GM23338 (cell line): ENCODE measurements around the gene STAMBP.
"Not testable (repeated sequence)": the region's sequence is repeated elsewhere in the genome, so short reads cannot be mapped to it uniquely, and the experiment has no call there.

Source experiments
- CREB1 ChIP-seq: fragments of 250-450 bp; sonication (Bioruptor Pico); IDR thresholded peaks from 2 replicates; pipeline ENCODE4 v1.5.0; 2020; ENCODE audit warnings: low read depth, mild to moderate bottlenecking, moderate library complexity
- CTCF ChIP-seq, 2 experiments: fragments of 200-600 bp in 1 of 2; sonication (generic) in 1 of 2; conservative IDR thresholded peaks; 2 replicates each; pipeline versions ENCODE4 v1.5.1 to v1.6.1; 2016 to 2017; ENCODE audit warnings: antibody characterized with exemption in 2 of 2, low read depth in 2 of 2, mild to moderate bottlenecking in 2 of 2, moderate library complexity in 1 of 2
- EZH2 ChIP-seq: fragments of 200-600 bp; sonication (generic); IDR thresholded peaks from one replicate; pipeline ENCODE4 v1.8.0; 2017; ENCODE audit warnings: antibody characterized with exemption, mild to moderate bottlenecking, low read depth; ENCODE audit not compliant: unreplicated experiment
- EZH2phosphoT487 ChIP-seq: fragments of 200-600 bp; sonication (generic); IDR thresholded peaks from one replicate; pipeline ENCODE4 v1.8.1; 2018; ENCODE audit warnings: antibody characterized with exemption; ENCODE audit not compliant: unreplicated experiment
- JUNB ChIP-seq: IDR thresholded peaks from one replicate; pipeline ENCODE4 v1.6.1; 2016; ENCODE audit warnings: antibody characterized with exemption; ENCODE audit not compliant: unreplicated experiment
- POLR2AphosphoS5 ChIP-seq: IDR thresholded peaks from 2 replicates; pipeline ENCODE4 v1.6.1; 2016; ENCODE audit warnings: antibody characterized with exemption, low read depth
- ZNF114 ChIP-seq: fragments of 250-450 bp; sonication (Bioruptor Pico); IDR thresholded peaks from 2 replicates; pipeline ENCODE4 v1.5.0; 2020; ENCODE audit warnings: mild to moderate bottlenecking, moderate library complexity
- ZNF331 ChIP-seq: fragments of 250-450 bp; sonication (Bioruptor Pico); IDR thresholded peaks from 2 replicates; pipeline ENCODE4 v1.5.0; 2020; ENCODE audit warnings: low read depth, mild to moderate bottlenecking, moderate library complexity

- not testable (repeated sequence) for TF ChIP-seq CTCF (conservative IDR thresholded peaks at IDR 0.05; ENCODE audit: low read depth in 2 of 2); ZNF114 (CRISPR knock-in tag); POLR2AphosphoS5; EZH2; CREB1 (CRISPR knock-in tag); EZH2phosphoT487; ZNF331 (CRISPR knock-in tag); JUNB
These were observed 75.3 kb downstream of the STAMBP start for GRCh38 chr2:73903949-73904613.
